Right lobe of liver (tissue), 6 donors: ENCODE results near the gene CDC40. TPM values are rescaled to one million over a fixed set of nuclear protein-coding genes. Genes with fewer than 3 reads are reported as not detected.

Experiments
- ATAC-seq, 4 donors: fragments of 200-7000 bp; cut with Tn5 transposase; one replicate each; pipeline ENCODE4 v1.9.1; 2020; ENCODE audit warnings: mild to moderate bottlenecking in 4 of 4, moderate library complexity in 4 of 4
- DNase-seq, 3 donors: peaks; one replicate each; pipeline ENCODE4 v3.0.0-alpha.2; 2020
- H3K27ac ChIP-seq, 3 donors: fragments of 200-600 bp; one replicate each; pipeline ENCODE4 v1.8.0; 2022
- H3K27me3 ChIP-seq, 2 donors: fragments of 200-600 bp; one replicate each; pipeline ENCODE4 v1.8.0; 2022
- H3K36me3 ChIP-seq, 4 donors: fragments of 200-600 bp; sonication (generic) in 1 of 4; one replicate each; pipeline versions ENCODE4 v1.5.1 to v1.8.0; 2017 to 2022; ENCODE audit warnings: control low read depth in 1 of 4
- H3K4me1 ChIP-seq, 4 donors: fragments of 200-600 bp; sonication (generic) in 1 of 4; one replicate each; pipeline versions ENCODE4 v1.5.1 to v1.8.0; 2017 to 2022; ENCODE audit warnings: control low read depth in 1 of 4
- H3K4me3 ChIP-seq, 3 donors: fragments of 200-600 bp; one replicate each; pipeline ENCODE4 v1.8.0; 2022
- H3K9me3 ChIP-seq, 4 donors: fragments of 200-600 bp; sonication (generic) in 1 of 4; one replicate each; pipeline versions ENCODE4 v1.5.1 to v1.8.0; 2017 to 2022; ENCODE audit warnings: control low read depth in 1 of 4
- CTCF ChIP-seq, 4 donors: fragments of 200-600 bp in 3 of 4; fragments of 450-650 bp in 1 of 4; IDR thresholded peaks; one replicate each; pipeline versions ENCODE4 v1.5.1 to v1.8.0; 2016 to 2022; ENCODE audit warnings: antibody characterized with exemption in 4 of 4, mild to moderate bottlenecking in 2 of 4
- POLR2A ChIP-seq: fragments of 450-650 bp; IDR thresholded peaks from one replicate; pipeline ENCODE4 v1.6.1; 2017; ENCODE audit warnings: antibody characterized with exemption, mild to moderate bottlenecking
- WGBS: methylation state at CpG from one replicate; pipeline ENCODE4 v1.1.6; 2018; ENCODE audit warnings: low coverage, low lambda C conversion rate; ENCODE audit not compliant: insufficient coverage; ENCODE audit errors: missing lambda C conversion rate; 5-methylcytosine and 5-hydroxymethylcytosine counted together
- intact Hi-C, 2 donors: fragments of 100-400 bp; cut with DNase I; formaldehyde crosslinking; loops; one replicate each; pipeline versions ENCODE4 v1.11.2 to v1.14.1; 2022
- total RNA-seq, 6 experiments: library from RNA; depleted of rRNA in 2 of 6; stranded (reverse); fragments of >200 nt in 2 of 6; fragmentation: NEBNext Ultra II Directional in 3 of 6; extraction: Animal tissue kit (Norgen Biotek cat#: 25700) in 3 of 6; gene quantifications; one replicate each; pipeline versions ENCODE4 v1.1.0 to v1.2.4, GENCODE V29; 2016 to 2023
- donor health status: DM: no; HTN: yes; CAD: no.
- donor health status: DM: no; HTN: no; CAD: no.
- donor health status: DM: no; HTN: no; CAD: no.
- donor health status: DM: no; HTN: yes; CAD: no.
- donor health status: DM: no; HTN: yes; CAD: no.

The CDC40 gene
- total RNA-seq, 6 experiments from 2014 or later = 10.2 to 12.3 (median 11.0) TPM

DNA sequence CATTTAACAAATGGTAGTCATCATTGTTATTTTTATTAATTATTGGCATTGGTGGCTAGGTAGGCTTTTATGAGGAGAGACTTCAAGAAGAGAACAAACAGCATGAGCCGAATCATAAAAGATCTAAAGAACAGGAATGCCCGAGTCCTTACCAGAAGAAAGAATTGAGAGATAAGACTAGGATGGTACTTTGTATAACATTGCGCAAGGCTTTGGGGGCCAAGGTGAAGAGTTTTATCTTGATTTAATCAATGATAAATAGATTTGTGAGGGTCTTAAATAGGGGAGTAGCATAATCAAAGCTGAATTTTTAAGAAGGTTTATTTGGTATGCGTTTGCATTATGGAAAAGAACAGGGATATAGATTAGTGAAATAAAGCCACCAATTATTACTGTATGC lies 15.4 kb downstream of the CDC40 start:
- DNase-seq = no peak
- H3K27ac ChIP-seq = no peak overlapping the region
- intact Hi-C loops = no loop called here
- H3K4me3 ChIP-seq = no peak overlapping the region
- 89% methylated on average over 4 of the region's 4 CpGs for WGBS
- H3K9me3 ChIP-seq = no peaks in the 10 kb centered on the region
- no peak for TF ChIP-seq CTCF (IDR thresholded peaks at IDR 0.05)
- H3K36me3 ChIP-seq = peaks cover 0 to 11% (median 2%) of the 10 kb centered on the region in 4 donors
- H3K27me3 ChIP-seq = no peaks in the 10 kb centered on the region
- H3K4me1 ChIP-seq = no peaks in the 10 kb centered on the region
- no peak for ATAC-seq

DNA sequence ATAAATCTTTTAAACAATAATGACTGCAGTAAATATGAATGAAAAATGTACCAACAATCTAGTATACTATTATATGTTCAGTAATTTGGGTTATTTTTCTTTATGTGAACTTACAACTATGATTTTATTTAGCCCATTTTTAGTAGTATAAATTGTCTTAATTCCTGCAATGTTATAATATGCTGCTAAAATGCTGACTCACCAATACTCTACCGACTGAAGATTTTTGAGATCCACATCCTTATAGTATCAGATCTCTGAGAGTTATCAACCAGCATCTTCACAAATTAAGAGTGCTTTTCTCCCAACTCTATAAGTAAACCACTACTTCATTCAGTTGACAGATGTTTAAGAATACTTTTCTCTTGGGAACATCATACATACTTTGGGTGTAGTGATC lies 16.6 kb downstream of the CDC40 start:
- Histone ChIP-seq H3K4me3 (no peak overlapping the region), H3K27ac (no peak overlapping the region), H3K36me3 (peaks cover 0 to 11% (median 2%) of the 10 kb centered on the region in 4 donors), H3K4me1 (no peaks in the 10 kb centered on the region), H3K9me3 (no peaks in the 10 kb centered on the region), H3K27me3 (no peaks in the 10 kb centered on the region)
- 63% methylated on average over 1 of the region's 1 CpG for WGBS
- TF ChIP-seq POLR2A (no peak), CTCF (IDR thresholded peaks at IDR 0.05) (no peak)
- no peak for ATAC-seq
- no peak for DNase-seq
- intact Hi-C loops = no loop called here

DNA sequence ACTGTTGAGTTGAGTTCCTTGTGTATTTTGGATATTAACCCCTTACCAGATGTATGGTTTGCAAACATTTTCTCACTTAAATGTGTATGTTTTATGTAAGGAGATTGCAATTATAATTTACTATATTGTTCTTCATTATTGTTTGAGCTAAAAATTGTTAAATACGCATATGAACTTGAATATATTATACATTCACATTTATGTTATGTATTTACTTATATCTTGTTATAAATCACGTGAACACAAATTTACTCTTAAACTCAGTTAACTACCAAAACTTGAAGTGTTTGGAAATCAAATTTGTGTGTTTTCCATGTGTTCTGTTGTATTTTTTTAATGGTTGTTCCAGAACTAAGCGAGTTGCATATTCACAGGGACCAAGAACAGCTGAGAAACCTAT lies 18.3 kb downstream of the CDC40 start:
- WGBS = 95% methylated on average over 3 of the region's 3 CpGs
- no peaks in the 10 kb centered on the region for H3K9me3 ChIP-seq
- no peaks in the 10 kb centered on the region for H3K27me3 ChIP-seq
- no peak for TF ChIP-seq CTCF (IDR thresholded peaks at IDR 0.05)
- DNase-seq (no peak), ATAC-seq (no peak)
- H3K36me3 ChIP-seq = peaks cover 0 to 10% (median 2%) of the 10 kb centered on the region in 4 donors
- H3K4me3 ChIP-seq = no peak overlapping the region
- no peaks in the 10 kb centered on the region for H3K4me1 ChIP-seq
- intact Hi-C loops = no loop called here
- H3K27ac ChIP-seq = no peak overlapping the region

DNA sequence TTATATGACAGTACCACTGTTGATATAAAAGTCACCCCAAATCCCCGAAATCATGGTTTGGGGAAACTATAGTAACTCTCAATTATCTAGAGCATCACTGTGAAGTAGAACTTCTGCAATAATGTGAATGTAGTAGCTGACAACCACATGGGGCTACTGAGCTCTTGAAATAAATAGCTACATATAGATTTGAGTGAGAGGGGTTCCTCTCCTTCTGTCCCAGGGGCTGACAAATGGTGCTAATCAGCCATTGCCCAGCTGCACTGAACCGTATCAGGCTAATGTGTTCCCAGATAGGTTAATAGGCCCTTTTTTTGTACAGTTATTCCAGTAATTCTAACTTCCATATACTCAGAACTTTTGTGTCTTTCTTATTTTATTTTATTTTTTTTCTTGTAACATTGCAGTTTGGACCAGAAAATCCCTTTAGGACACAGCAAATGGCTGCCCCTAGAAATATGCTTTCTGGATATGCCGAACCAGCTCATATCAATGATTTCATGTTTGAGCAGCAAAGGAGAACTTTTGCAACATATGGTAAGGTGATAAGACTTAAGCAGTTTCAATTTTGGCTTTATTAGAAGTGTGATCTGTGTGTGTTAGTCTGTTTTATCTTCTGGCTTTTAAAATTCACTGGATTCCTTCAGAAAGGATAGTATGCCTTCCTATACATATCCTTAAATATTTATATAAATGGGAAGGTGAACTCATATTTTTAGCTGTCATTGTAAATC lies 21.1 kb downstream of the CDC40 start:
- H3K4me3 ChIP-seq = no peak overlapping the region
- ATAC-seq = no peak
- 80% methylated on average over 2 of the region's 3 CpGs for WGBS
- H3K9me3 ChIP-seq = no peaks in the 10 kb centered on the region
- no peaks in the 10 kb centered on the region for H3K4me1 ChIP-seq
- DNase-seq = no peak
- no peaks in the 10 kb centered on the region for H3K36me3 ChIP-seq
- H3K27me3 ChIP-seq = no peaks in the 10 kb centered on the region
- intact Hi-C loops = no loop called here
- TF ChIP-seq CTCF (IDR thresholded peaks at IDR 0.05) (no peak), POLR2A (no peak)
- H3K27ac ChIP-seq = no peak overlapping the region
